GM12878 (cell line): ENCODE data around the gene USP10. TPM values are rescaled to one million over a fixed set of nuclear protein-coding genes. Genes with fewer than 3 reads are reported as not detected.

Experiments used
- ATAC-seq: fragments of 200-7000 bp; cut with Tn5 transposase; 3 replicates; pipeline ENCODE4 v1.9.1; 2020; ENCODE audit warnings: mild to moderate bottlenecking, moderate library complexity
- BruUV-seq: library from RNA; stranded (reverse); fragments of 400-500 nt; replicated peaks from 2 replicates; lab custom pipeline; 2021; lab: Mats Ljungman, UMichigan
- CTCF ChIA-PET: fragments of 300-600 bp; sonication (Branson Sonifier 250); formaldehyde crosslinking; extraction: SDS; loops from one replicate; lab custom pipeline; 2021; ENCODE audit warnings: inconsistent platforms; lab: Yijun Ruan, JAX
- POLR2A ChIA-PET: fragments of 350-600 bp; formaldehyde crosslinking; extraction: SDS; loops from one replicate; lab custom pipeline; 2021; ENCODE audit warnings: inconsistent platforms; lab: Charles Lee
- RAD21 ChIA-PET: fragments of 300-600 bp; sonication (Branson Sonifier 250); formaldehyde crosslinking; loops from one replicate; lab custom pipeline; 2023; ENCODE audit warnings: antibody characterized with exemption; ENCODE audit not compliant: unreplicated experiment; lab: Charles Lee
- SMC1A ChIA-PET: fragments of 300-600 bp; sonication (Branson Sonifier 250); formaldehyde crosslinking; loops from one replicate; lab custom pipeline; 2023; ENCODE audit not compliant: unreplicated experiment, uncharacterized antibody; lab: Charles Lee
- DNase-seq: peaks from one replicate; pipeline ENCODE4 v3.0.0-alpha.2; 2011; ENCODE audit warnings: low read depth, low spot score
- FAIRE-seq: peaks from 3 replicates; lab custom pipeline; 2011; peaks lifted over from hg19 to GRCh38; lab: Jason Lieb, UNC
- H2AFZ ChIP-seq: 2 replicates; pipeline ENCODE4 v1.6.0; 2011; ENCODE audit warnings: low read depth, low read length, control low read depth; ENCODE audit not compliant: control insufficient read depth
- H3K27ac ChIP-seq: 2 replicates; pipeline ENCODE4 v1.5.1; 2011; ENCODE audit warnings: control low read depth; ENCODE audit not compliant: control insufficient read depth, insufficient read depth
- H3K27me3 ChIP-seq, 2 experiments: replicated peaks in 1 of 2; 2 replicates each; pipeline versions ENCODE4 v1.6.0 to v1.6.1; 2011; ENCODE audit warnings: low read length in 1 of 2; ENCODE audit not compliant: control insufficient read depth in 2 of 2, insufficient read depth in 2 of 2
- H3K36me3 ChIP-seq, 2 experiments: 2 replicates each; pipeline ENCODE4 v1.5.1; 2011; ENCODE audit warnings: low read length in 1 of 2; ENCODE audit not compliant: control insufficient read depth in 2 of 2, insufficient read depth in 2 of 2
- H3K4me1 ChIP-seq: 2 replicates; pipeline ENCODE4 v1.6.1; 2011; ENCODE audit warnings: mild to moderate bottlenecking, low read length, moderate library complexity, mixed read lengths; ENCODE audit not compliant: control insufficient read depth, insufficient read depth
- H3K4me2 ChIP-seq: 2 replicates; pipeline ENCODE4 v1.6.0; 2011; ENCODE audit warnings: control low read depth; ENCODE audit not compliant: control insufficient read depth, insufficient read depth
- H3K4me3 ChIP-seq: fragments of 200-600 bp; sonication (generic); 2 replicates; pipeline ENCODE4 v1.5.1; 2016
- H3K79me2 ChIP-seq: 2 replicates; pipeline ENCODE4 v1.6.0; 2011; ENCODE audit warnings: low read length; ENCODE audit not compliant: control insufficient read depth, insufficient read depth
- H3K9ac ChIP-seq: 2 replicates; pipeline ENCODE4 v1.8.0; 2011; ENCODE audit warnings: low read length, control low read depth, mixed read lengths; ENCODE audit not compliant: control insufficient read depth, insufficient read depth
- H3K9me3 ChIP-seq: replicated peaks from 3 replicates; pipeline ENCODE4 v1.5.1; 2011; ENCODE audit warnings: mild to moderate bottlenecking, low read length; ENCODE audit not compliant: control insufficient read depth, insufficient read depth
- H4K20me1 ChIP-seq: 2 replicates; pipeline ENCODE4 v1.6.0; 2011; ENCODE audit not compliant: control insufficient read depth, insufficient read depth
- BACH1 ChIP-seq: fragments of 450-650 bp; IDR thresholded peaks from 2 replicates; pipeline ENCODE4 v1.6.1; 2017; ENCODE audit warnings: mild to moderate bottlenecking, borderline replicate concordance
- CHD1 ChIP-seq: IDR thresholded peaks from 2 replicates; pipeline ENCODE4 v1.6.1; 2012; ENCODE audit warnings: low read depth, low read length, improper control_type of control experiment
- CHD4 ChIP-seq: fragments of 200-600 bp; sonication (generic); IDR thresholded peaks from 2 replicates; pipeline ENCODE4 v1.6.1; 2016; ENCODE audit warnings: mild to moderate bottlenecking
- CREM ChIP-seq: IDR thresholded peaks from 2 replicates; pipeline ENCODE4 v1.6.1; 2014; ENCODE audit warnings: antibody characterized with exemption, low read depth
- EED ChIP-seq: sonication (generic); IDR thresholded peaks from 2 replicates; pipeline ENCODE4 v1.6.1; 2016; ENCODE audit warnings: antibody characterized with exemption, low read depth
- EP300 ChIP-seq, 2 experiments: fragments of 150-350 bp in 1 of 2; IDR thresholded peaks; 2 replicates each; pipeline ENCODE4 v1.6.1; 2011 to 2012; ENCODE audit warnings: low read depth in 2 of 2, low read length in 2 of 2, borderline replicate concordance in 1 of 2, improper control_type of control experiment in 1 of 2, inconsistent platforms in 1 of 2; ENCODE audit not compliant: control insufficient read depth in 1 of 2
- HCFC1 ChIP-seq: fragments of 150-350 bp; IDR thresholded peaks from 2 replicates; pipeline ENCODE4 v1.6.1; 2014; ENCODE audit warnings: low read length
- HDAC6 ChIP-seq: fragments of 200-600 bp; sonication (generic); IDR thresholded peaks from one replicate; pipeline ENCODE4 v1.8.0; 2017; ENCODE audit warnings: antibody characterized with exemption; ENCODE audit not compliant: unreplicated experiment
- KLF5 ChIP-seq: fragments of 450-650 bp; IDR thresholded peaks from 2 replicates; pipeline ENCODE4 v1.6.1; 2014; ENCODE audit warnings: mild to moderate bottlenecking; ENCODE audit not compliant: partially characterized antibody
- NFYA ChIP-seq: IDR thresholded peaks from 2 replicates; pipeline ENCODE4 v1.6.1; 2011; ENCODE audit warnings: low read depth, mild to moderate bottlenecking, low read length, improper control_type of control experiment, borderline replicate concordance
- NR2F1 ChIP-seq: fragments of 450-650 bp; conservative IDR thresholded peaks from 2 replicates; pipeline ENCODE4 v1.6.1; 2017; ENCODE audit warnings: mild to moderate bottlenecking
- POLR2AphosphoS5 ChIP-seq: IDR thresholded peaks from 2 replicates; pipeline ENCODE4 v1.6.1; 2011; ENCODE audit warnings: mild to moderate bottlenecking, low read length, inconsistent platforms
- RAD51 ChIP-seq: fragments of 450-650 bp; IDR thresholded peaks from 2 replicates; pipeline ENCODE4 v1.6.1; 2016; ENCODE audit warnings: moderate library complexity, mild to moderate bottlenecking, inconsistent platforms
- SMC3 ChIP-seq: IDR thresholded peaks from 2 replicates; pipeline ENCODE4 v1.6.1; 2011; ENCODE audit warnings: low read length, improper control_type of control experiment, borderline replicate concordance
- SPI1 ChIP-seq: IDR thresholded peaks from 2 replicates; pipeline ENCODE4 v1.6.1; 2011; ENCODE audit warnings: low read depth, mild to moderate bottlenecking, low read length, moderate library complexity, borderline replicate concordance; ENCODE audit not compliant: insufficient read depth
- SREBF2 ChIP-seq: IDR thresholded peaks from 2 replicates; pipeline ENCODE4 v1.6.1; 2012; ENCODE audit warnings: mild to moderate bottlenecking, low read length
- ZBED1 ChIP-seq: IDR thresholded peaks from 2 replicates; pipeline ENCODE4 v1.6.1; 2016; ENCODE audit warnings: borderline replicate concordance
- ZSCAN29 ChIP-seq: fragments of 450-650 bp; IDR thresholded peaks from 2 replicates; pipeline ENCODE4 v1.6.1; 2017; ENCODE audit warnings: mild to moderate bottlenecking, moderate library complexity
- WGBS: methylation state at CpG from one replicate; pipeline ENCODE4 v1.1.6; 2016; ENCODE audit warnings: low lambda C conversion rate; ENCODE audit not compliant: insufficient replicate concordance, insufficient coverage; ENCODE audit errors: missing lambda C conversion rate; 5-methylcytosine and 5-hydroxymethylcytosine counted together
- in situ Hi-C: fragments of 300-500 bp; cut with MboI; formaldehyde crosslinking; loops from 9 replicates; pipeline ENCODE4 v1.14.3; 2018; ENCODE audit warnings: mixed read lengths
- intact Hi-C: fragments of 100-400 bp; cut with micrococcal nuclease; formaldehyde crosslinking; loops from one replicate; pipeline ENCODE4 v1.14.2; 2022; ENCODE audit not compliant: unreplicated experiment
- polyA plus RNA-seq, 11 experiments: library from polyadenylated mRNA; depleted of rRNA in 4 of 11; unstranded in 6 of 11; stranded (reverse) in 5 of 11; fragments of >200 nt; fragmentation: Nextera tagmentation in 4 of 11; fragmentation: Illumina TruSeq in 1 of 11; extraction: Ambion mirVana in 4 of 11; extraction: Trizol in 1 of 11; gene quantifications; 1 replicate in 1 of 11; 2 replicates in 10 of 11; pipeline versions ENCODE4 v1.2.1 to v1.2.3, GENCODE V29; 2011 to 2016; ENCODE audit warnings: inconsistent platforms in 2 of 11, missing spikeins in 2 of 11, low read depth in 1 of 11
- total RNA-seq, 4 experiments: library from RNA; depleted of rRNA in 3 of 4; stranded (reverse); fragments of >200 nt in 3 of 4; fragmentation: Illumina TruSeq in 1 of 4; extraction: Trizol in 1 of 4; gene quantifications; 2 replicates each; pipeline versions ENCODE4 v1.2.1 to v1.2.3, GENCODE V29; 2013 to 2021

USP10 gene
- total and polyA plus RNA-seq, 10 of the 15 experiments (the other 5 are each of a cell fraction or from before 2014, with no cell fraction given) = 46.1 to 160 (median 105) TPM

DNA sequence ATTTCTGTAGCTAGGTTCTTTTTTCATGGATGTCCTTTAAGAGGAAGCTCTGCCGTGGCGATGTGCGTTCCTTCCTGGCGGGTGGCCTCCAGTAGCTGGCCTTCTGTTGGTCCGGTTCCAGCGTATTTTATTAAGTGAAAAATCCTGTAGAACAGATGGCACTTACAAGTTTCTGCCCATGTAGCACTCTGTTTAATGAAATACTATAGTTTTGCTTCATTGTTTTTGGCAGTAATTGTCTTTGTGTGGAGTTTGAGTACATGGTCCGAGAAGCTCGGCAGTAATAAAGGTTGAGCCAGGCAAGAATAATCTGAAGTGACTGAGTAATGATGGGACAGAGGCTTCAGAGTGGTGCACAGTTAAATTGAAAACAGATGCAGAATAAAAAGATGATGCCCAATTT, 20.4 kb downstream of the USP10 start:
- peaks cover 3% of the 10 kb centered on the region; the same call in 1 of the 2 replicates for H4K20me1 ChIP-seq
- no peaks in the 10 kb centered on the region for H3K27me3 ChIP-seq
- RAD21 ChIA-PET = interaction anchor here (0.7 to 1.2 kb wide), 3 partner anchors 19 to 913 kb away, joined by 3 to 5 read pairs (median 3); partner anchors contain the start of gene HSBP1
- H3K4me2 ChIP-seq = no peak overlapping the region
- FAIRE-seq (no peak), ATAC-seq (no peak), DNase-seq (no peak)
- TF ChIP-seq EED = no peak
- no peak for TF ChIP-seq KLF5
- TF ChIP-seq BACH1 = no peak
- no peak for TF ChIP-seq EP300 (IDR thresholded peaks at IDR 0.05; ENCODE audit: borderline replicate concordance in 1 of 2, control insufficient read depth in 1 of 2, low read depth in 2 of 2, low read length in 2 of 2)
- no peak for TF ChIP-seq HDAC6
- TF ChIP-seq SREBF2 = no peak
- TF ChIP-seq CHD1 = no peak
- no peak for TF ChIP-seq RAD51
- TF ChIP-seq CREM = no peak
- no peak for TF ChIP-seq ZBED1
- TF ChIP-seq NR2F1 = no peak
- no peak for TF ChIP-seq NFYA
- TF ChIP-seq CHD4 = no peak
- no peak for TF ChIP-seq SPI1
- TF ChIP-seq POLR2AphosphoS5 = no peak
- no peak for TF ChIP-seq SMC3
- no peak for TF ChIP-seq HCFC1
- no peak for TF ChIP-seq ZSCAN29
- intact Hi-C loops (no loop called here), in situ Hi-C loops (no loop called here)
- H3K9me3 ChIP-seq = no peaks in the 10 kb centered on the region
- no TSS peak for BruUV-seq
- H3K4me1 ChIP-seq = peaks cover 22% of the 10 kb centered on the region
- peaks cover 94% of the 10 kb centered on the region for H3K79me2 ChIP-seq
- H3K36me3 ChIP-seq = peaks cover 13 to 14% of the 10 kb centered on the region in 2 experiments
- SMC1A ChIA-PET = interaction anchor here (0.7 to 2.9 kb wide), 8 partner anchors 10 to 150 kb away, joined by 3 to 11 read pairs (median 5); no protein-coding TSS in a partner anchor
- no peak overlapping the region for H3K4me3 ChIP-seq
- WGBS = over 99% methylated on average over 8 of the region's 8 CpGs
- POLR2A ChIA-PET = interaction anchor here (0.5 to 0.7 kb wide), 3 partner anchors 22 to 432 kb away, joined by 3 to 4 read pairs (median 3); no protein-coding TSS in a partner anchor
- no peak overlapping the region for H2AFZ ChIP-seq
- H3K9ac ChIP-seq = no peak overlapping the region
- H3K27ac ChIP-seq = no peak overlapping the region
- CTCF ChIA-PET = interaction anchor here (0.8 to 3.5 kb wide), 6 partner anchors 19 to 444 kb away, joined by 3 to 20 read pairs (median 4); no protein-coding TSS in a partner anchor
